SU-DHL-6 (cell line): ENCODE data around the gene STOML1.

ENCODE experiments used
- H2AFZ ChIP-seq: fragments of 200-600 bp; sonication (generic); 2 replicates; pipeline ENCODE4 v1.6.1; 2014; ENCODE audit warnings: low read depth, mild to moderate bottlenecking, moderate library complexity, mixed read lengths, antibody characterized with exemption, low read length; ENCODE audit not compliant: severe bottlenecking
- H3F3A ChIP-seq: fragments of 200-600 bp; shearing (Covaris generic); 2 replicates; pipeline ENCODE4 v1.6.0; 2016; ENCODE audit warnings: antibody characterized with exemption, mild to moderate bottlenecking; ENCODE audit not compliant: insufficient read depth
- H3K27ac ChIP-seq: fragments of 200-600 bp; sonication (generic); 2 replicates; pipeline ENCODE4 v1.5.1; 2016; ENCODE audit warnings: low read depth, mild to moderate bottlenecking, low read length, moderate library complexity, mixed read lengths
- H3K27me3 ChIP-seq: fragments of 200-600 bp; sonication (generic), shearing (Covaris generic); 2 replicates; pipeline ENCODE4 v1.6.0; 2014; ENCODE audit warnings: mild to moderate bottlenecking, low read length
- H3K36me3 ChIP-seq: fragments of 200-600 bp; sonication (generic); 2 replicates; pipeline ENCODE4 v1.6.1; 2014; ENCODE audit warnings: mild to moderate bottlenecking, low read length, mixed read lengths
- H3K4me2 ChIP-seq: fragments of 300-600, 200-600 bp; shearing (Covaris generic), sonication (generic); 2 replicates; pipeline ENCODE4 v1.6.0; 2014; ENCODE audit warnings: low read length, low read depth, mild to moderate bottlenecking; ENCODE audit not compliant: poor library complexity, severe bottlenecking
- H3K4me3 ChIP-seq: fragments of 200-600 bp; sonication (generic); 2 replicates; pipeline ENCODE4 v1.5.1; 2014; ENCODE audit warnings: antibody characterized with exemption, low read length, mild to moderate bottlenecking, mixed read lengths; ENCODE audit not compliant: insufficient read depth, poor library complexity, severe bottlenecking
- H3K79me2 ChIP-seq: fragments of 200-600 bp; sonication (generic); 2 replicates; pipeline ENCODE4 v1.6.1; 2014; ENCODE audit warnings: mild to moderate bottlenecking, low read length, moderate library complexity; ENCODE audit not compliant: insufficient read depth
- H3K9ac ChIP-seq: fragments of 200-600 bp; sonication (generic); 2 replicates; pipeline ENCODE4 v1.7.0; 2014; ENCODE audit warnings: mild to moderate bottlenecking, low read length
- H3K9me2 ChIP-seq: fragments of 200-600 bp; sonication (generic); replicated peaks from 2 replicates; pipeline ENCODE4 v1.6.1; 2014; ENCODE audit warnings: low read length; ENCODE audit not compliant: insufficient read depth
- H3K9me3 ChIP-seq: fragments of 200-600 bp; sonication (generic); 2 replicates; pipeline ENCODE4 v1.6.1; 2014; ENCODE audit warnings: low read length, mixed read lengths; ENCODE audit not compliant: insufficient read depth
- H4K20me1 ChIP-seq: fragments of 200-600 bp; sonication (generic); 2 replicates; pipeline ENCODE4 v1.6.1; 2014; ENCODE audit warnings: low read depth, mild to moderate bottlenecking, antibody characterized with exemption, low read length, moderate library complexity, mixed read lengths
- EZH2phosphoT487 ChIP-seq: fragments of 200-600 bp; sonication (generic), shearing (Covaris generic); conservative IDR thresholded peaks from 2 replicates; pipeline ENCODE4 v1.6.1; 2018; ENCODE audit warnings: mild to moderate bottlenecking, antibody characterized with exemption, low read length, moderate library complexity, mixed read lengths
- TF ChIP-seq, protein P1 (sequence below): fragments of 200-600 bp; sonication (generic); IDR thresholded peaks from one replicate; pipeline ENCODE4 v1.5.1; 2017; ENCODE audit warnings: antibody characterized with exemption, mild to moderate bottlenecking, low read length, moderate library complexity; ENCODE audit not compliant: insufficient read depth, poor library complexity, severe bottlenecking

Gene STOML1

DNA sequence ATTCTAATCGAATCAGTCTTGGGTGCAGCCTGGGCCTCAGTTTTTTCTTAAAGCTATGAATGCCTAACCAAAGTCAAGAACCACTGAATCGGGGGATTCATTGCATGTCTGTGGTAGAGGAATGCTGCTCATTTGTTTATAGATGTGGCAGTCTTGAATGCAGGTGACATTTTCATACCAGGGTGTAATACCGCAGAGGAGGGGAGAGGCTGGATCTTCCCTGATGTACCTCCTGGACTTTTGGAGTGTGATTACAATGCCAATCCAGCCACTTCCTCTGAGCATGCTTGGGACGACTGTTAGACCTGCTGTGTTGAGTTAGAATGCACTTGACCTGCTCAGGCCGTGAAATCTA, 47.5 kb upstream of the STOML1 start:
- Histone ChIP-seq H3K79me2 (no peaks in the 10 kb centered on the region), H3F3A (no peaks in the 10 kb centered on the region), H4K20me1 (no peaks in the 10 kb centered on the region), H3K4me2 (no peak overlapping the region), H2AFZ (no peak overlapping the region), H3K36me3 (no peaks in the 10 kb centered on the region), H3K27me3 (no peaks in the 10 kb centered on the region), H3K9me2 (no peaks in the 10 kb centered on the region), H3K27ac (no peak overlapping the region), H3K4me3 (no peak overlapping the region), H3K9me3 (no peaks in the 10 kb centered on the region), H3K9ac (no peak overlapping the region)
- no peak for TF ChIP-seq EZH2phosphoT487
- TF ChIP-seq, protein P1, sequence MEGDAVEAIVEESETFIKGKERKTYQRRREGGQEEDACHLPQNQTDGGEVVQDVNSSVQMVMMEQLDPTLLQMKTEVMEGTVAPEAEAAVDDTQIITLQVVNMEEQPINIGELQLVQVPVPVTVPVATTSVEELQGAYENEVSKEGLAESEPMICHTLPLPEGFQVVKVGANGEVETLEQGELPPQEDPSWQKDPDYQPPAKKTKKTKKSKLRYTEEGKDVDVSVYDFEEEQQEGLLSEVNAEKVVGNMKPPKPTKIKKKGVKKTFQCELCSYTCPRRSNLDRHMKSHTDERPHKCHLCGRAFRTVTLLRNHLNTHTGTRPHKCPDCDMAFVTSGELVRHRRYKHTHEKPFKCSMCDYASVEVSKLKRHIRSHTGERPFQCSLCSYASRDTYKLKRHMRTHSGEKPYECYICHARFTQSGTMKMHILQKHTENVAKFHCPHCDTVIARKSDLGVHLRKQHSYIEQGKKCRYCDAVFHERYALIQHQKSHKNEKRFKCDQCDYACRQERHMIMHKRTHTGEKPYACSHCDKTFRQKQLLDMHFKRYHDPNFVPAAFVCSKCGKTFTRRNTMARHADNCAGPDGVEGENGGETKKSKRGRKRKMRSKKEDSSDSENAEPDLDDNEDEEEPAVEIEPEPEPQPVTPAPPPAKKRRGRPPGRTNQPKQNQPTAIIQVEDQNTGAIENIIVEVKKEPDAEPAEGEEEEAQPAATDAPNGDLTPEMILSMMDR = no peak

DNA sequence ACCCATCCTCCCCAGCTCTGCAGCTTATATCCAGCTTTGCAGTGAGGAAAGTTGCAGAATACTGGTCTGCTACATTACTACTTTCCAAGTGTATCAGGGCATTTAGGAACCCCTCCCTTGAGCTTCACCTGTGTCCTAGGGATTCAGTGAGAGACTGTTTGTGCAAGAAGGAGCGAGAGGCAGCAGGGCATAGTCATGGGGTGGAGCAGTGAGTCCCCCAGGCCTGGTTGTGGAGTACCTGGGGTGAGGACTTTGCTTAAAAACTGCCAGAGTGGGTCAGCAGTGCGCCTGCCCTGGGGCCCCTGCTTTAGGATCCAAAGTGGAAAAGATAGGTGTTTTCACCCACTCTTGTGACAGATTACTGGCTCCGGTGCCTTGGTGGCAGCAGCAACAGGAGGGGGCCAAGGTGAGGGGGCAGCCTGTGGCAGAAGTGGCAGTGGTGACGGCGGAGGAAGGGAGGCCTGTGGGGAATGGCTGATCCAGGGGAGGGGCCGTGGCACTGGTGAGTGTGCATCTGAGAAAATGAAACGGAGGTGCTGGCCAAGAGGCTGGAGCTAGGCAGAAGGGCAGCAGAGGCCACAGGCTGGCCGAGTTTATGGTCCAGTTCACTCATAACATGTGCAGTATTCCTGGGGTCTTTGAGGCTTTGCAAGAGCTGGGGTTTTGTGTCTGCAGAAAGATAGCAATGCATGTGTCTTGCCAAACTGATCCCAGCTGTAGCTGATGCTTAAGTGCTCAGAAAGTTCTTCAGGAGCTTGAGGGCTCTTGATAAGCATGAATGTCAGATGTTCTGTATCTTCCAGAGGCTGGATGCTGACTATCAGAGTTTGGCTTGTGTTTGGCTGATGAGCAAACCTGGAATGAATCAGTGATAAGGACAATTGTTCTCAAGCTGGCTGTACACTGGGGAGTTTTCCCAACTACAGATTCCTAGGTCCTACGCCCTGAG, 46.9 kb upstream of the STOML1 start:
- no peaks in the 10 kb centered on the region for H3K27me3 ChIP-seq
- H3K4me3 ChIP-seq = no peak overlapping the region
- no peak overlapping the region for H2AFZ ChIP-seq
- no peaks in the 10 kb centered on the region for H4K20me1 ChIP-seq
- no peak overlapping the region for H3K27ac ChIP-seq
- no peaks in the 10 kb centered on the region for H3K79me2 ChIP-seq
- no peaks in the 10 kb centered on the region for H3F3A ChIP-seq
- H3K9me3 ChIP-seq = no peaks in the 10 kb centered on the region
- H3K9me2 ChIP-seq = no peaks in the 10 kb centered on the region
- no peaks in the 10 kb centered on the region for H3K36me3 ChIP-seq
- no peak overlapping the region for H3K4me2 ChIP-seq
- TF ChIP-seq EZH2phosphoT487 = no peak
- TF ChIP-seq, protein P1 = no peak
- no peak overlapping the region for H3K9ac ChIP-seq

DNA sequence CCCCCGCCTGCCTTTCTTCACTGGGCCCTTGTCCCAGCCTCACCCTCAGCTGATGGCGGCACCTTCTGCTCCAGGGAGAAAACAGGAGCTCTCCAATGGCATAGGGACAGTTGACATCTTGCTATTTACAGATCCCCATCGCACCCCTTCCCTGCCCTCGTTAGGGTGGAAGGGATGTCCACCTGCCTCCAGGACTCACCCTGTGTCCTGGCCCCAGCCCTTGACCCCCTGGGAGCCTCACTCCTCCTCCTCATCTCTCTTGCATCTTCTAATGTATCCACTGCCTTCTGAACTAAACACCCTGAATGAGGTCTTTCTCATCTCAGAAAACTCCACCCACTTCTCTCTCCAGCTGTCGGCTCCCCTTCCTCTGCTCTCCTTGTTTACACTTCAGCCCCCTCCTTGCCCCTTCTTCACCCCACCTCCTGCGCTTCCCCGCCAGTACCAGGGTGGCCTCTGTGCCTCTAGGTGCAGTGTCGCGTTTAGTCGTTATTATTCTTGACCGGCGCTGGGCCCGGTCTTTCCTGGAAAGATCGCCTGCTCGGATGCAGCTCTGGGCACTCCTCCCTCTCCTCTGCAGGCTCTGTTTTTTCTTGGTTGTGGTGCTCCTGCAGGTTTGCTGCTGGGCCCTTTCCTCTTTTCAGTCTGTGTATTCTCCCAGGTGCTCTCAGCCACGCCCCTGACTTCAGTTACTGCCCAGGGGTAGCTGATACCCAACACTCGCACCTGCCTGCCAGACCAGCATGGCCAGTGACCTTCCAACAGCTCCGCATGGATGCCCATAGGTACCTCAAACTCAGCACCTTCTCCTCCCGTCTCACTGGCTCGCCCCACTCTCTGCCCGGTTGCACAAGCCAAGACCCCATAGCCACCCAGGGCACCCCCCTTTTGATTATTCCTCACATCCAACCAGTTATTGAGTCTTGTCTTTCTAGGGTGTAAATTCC, 45.3 kb upstream of the STOML1 start:
- Histone ChIP-seq H3K27me3 (no peaks in the 10 kb centered on the region), H3F3A (no peaks in the 10 kb centered on the region), H4K20me1 (no peaks in the 10 kb centered on the region), H3K9ac (no peak overlapping the region), H3K36me3 (no peaks in the 10 kb centered on the region), H2AFZ (no peak overlapping the region), H3K27ac (no peak overlapping the region), H3K4me3 (no peak overlapping the region), H3K9me3 (no peaks in the 10 kb centered on the region), H3K4me2 (no peak overlapping the region), H3K79me2 (no peaks in the 10 kb centered on the region), H3K9me2 (no peaks in the 10 kb centered on the region)
- no peak for TF ChIP-seq EZH2phosphoT487
- TF ChIP-seq, protein P1 = no peak
